Lower leg skin (tissue), 4 donors: Measurements from ENCODE around the gene MLLT3. TPM values are rescaled to one million over a fixed set of nuclear protein-coding genes. Genes with fewer than 3 reads are reported as not detected.

Experiments used
- DNase-seq, 2 donors: peaks; one replicate each; pipeline ENCODE4 v3.0.0-alpha.2; 2019; ENCODE audit warnings: low spot score in 2 of 2
- H3K4me3 ChIP-seq: fragments of 200-600 bp; sonication (generic); 2 replicates; pipeline ENCODE4 v1.5.1; 2017; ENCODE audit warnings: mild to moderate bottlenecking, low read depth; ENCODE audit not compliant: poor library complexity, severe bottlenecking
- CTCF ChIP-seq, 3 donors: fragments of 450-650 bp; IDR thresholded peaks; one replicate each; pipeline ENCODE4 v1.5.1; 2016; ENCODE audit warnings: antibody characterized with exemption in 3 of 3, mild to moderate bottlenecking in 3 of 3, moderate library complexity in 2 of 3
- POLR2A ChIP-seq, 2 donors: fragments of 450-650 bp; IDR thresholded peaks; one replicate each; pipeline ENCODE4 v1.6.1; 2016 to 2017; ENCODE audit warnings: antibody characterized with exemption in 2 of 2, mild to moderate bottlenecking in 1 of 2, moderate library complexity in 1 of 2
- WGBS, 2 donors: methylation state at CpG; one replicate each; pipeline ENCODE4 v1.1.5; 2018; 5-methylcytosine and 5-hydroxymethylcytosine counted together
- intact Hi-C: fragments of 100-400 bp; cut with DNase I; formaldehyde crosslinking; loops from one replicate; pipeline ENCODE4 v1.15.0; 2023; ENCODE audit warnings: low total_unique reads
- total RNA-seq, 4 donors: library from RNA; depleted of rRNA; stranded (reverse); fragments of >200 nt; gene quantifications; one replicate each; pipeline ENCODE4 v1.1.0, GENCODE V29; 2016

Gene MLLT3
- total RNA-seq, 4 donors from 2014 or later = 10.6 to 15.2 (median 12.5) TPM

GRCh38 chr9:20636888-20637440 is 14.7 kb upstream of the MLLT3 start:
- DNase-seq = no peak
- WGBS, 2 donors = 79 to 81% methylated on average over 3 of the region's 3 CpGs
- H3K4me3 ChIP-seq = no peak overlapping the region
- intact Hi-C loops = no loop called here
- no peak for TF ChIP-seq CTCF (IDR thresholded peaks at IDR 0.05)
- no peak for TF ChIP-seq POLR2A (IDR thresholded peaks at IDR 0.05)

GRCh38 chr9:20634895-20635294 is 12.6 kb upstream of the MLLT3 start:
- DNase-seq = no peak
- WGBS, 2 donors = 83 to 86% methylated on average over 4 of the region's 4 CpGs
- intact Hi-C loops = no loop called here
- no peak overlapping the region for H3K4me3 ChIP-seq
- TF ChIP-seq POLR2A (IDR thresholded peaks at IDR 0.05) (no peak), CTCF (IDR thresholded peaks at IDR 0.05) (no peak)

GRCh38 chr9:20632705-20633104 is 10.4 kb upstream of the MLLT3 start:
- 52 to 54% methylated on average over 2 of the region's 2 CpGs for WGBS, 2 donors
- no peak for DNase-seq
- TF ChIP-seq CTCF (IDR thresholded peaks at IDR 0.05) (no peak), POLR2A (IDR thresholded peaks at IDR 0.05) (no peak)
- intact Hi-C loops = no loop called here
- H3K4me3 ChIP-seq = no peak overlapping the region

- 65 to 75% methylated on average over 4 of the region's 4 CpGs for WGBS, 2 donors
- H3K4me3 ChIP-seq = no peak overlapping the region
- DNase-seq = no peak
- TF ChIP-seq CTCF (IDR thresholded peaks at IDR 0.05) (no peak), POLR2A (IDR thresholded peaks at IDR 0.05) (no peak)
- intact Hi-C loops = no loop called here
Observed at GRCh38 chr9:20630241-20630943, 8.1 kb upstream of the MLLT3 start.

GRCh38 chr9:20625003-20625349 is 2.7 kb upstream of the MLLT3 start:
- intact Hi-C loops = loop anchor here (10.0 kb wide), 2 partner anchors 270 to 320 kb away; no protein-coding TSS in a partner anchor
- DNase-seq = no peak
- TF ChIP-seq POLR2A (IDR thresholded peaks at IDR 0.05) (no peak), CTCF (IDR thresholded peaks at IDR 0.05) (no peak)
- WGBS, 2 donors = 52 to 55% methylated on average over 2 of the region's 2 CpGs
- no peak overlapping the region for H3K4me3 ChIP-seq
